Psoas muscle (tissue), 8 donors: ENCODE results near the gene ADAMTS20. TPM values are rescaled to one million over a fixed set of nuclear protein-coding genes. Genes with fewer than 3 reads are reported as not detected.

Experiments
- ATAC-seq, 4 donors: fragments of 200-7000 bp; cut with Tn5 transposase; one replicate each; pipeline ENCODE4 v1.9.1; 2020; ENCODE audit warnings: moderate library complexity in 3 of 4, mild to moderate bottlenecking in 2 of 4
- DNase-seq, 2 donors: peaks; one replicate each; pipeline ENCODE4 v3.0.0-alpha.2; 2020
- H3K27ac ChIP-seq: fragments of 200-600 bp; one replicate; pipeline ENCODE4 v1.8.0; 2022
- H3K27me3 ChIP-seq, 3 donors: fragments of 200-600 bp in 1 of 3; one replicate each; pipeline versions ENCODE4 v1.6.1 to v1.8.0; 2013 to 2022; ENCODE audit warnings: low read length in 2 of 3, mild to moderate bottlenecking in 2 of 3, moderate library complexity in 1 of 3; ENCODE audit not compliant: insufficient read depth in 3 of 3
- H3K36me3 ChIP-seq, 2 donors: fragments of 200-600 bp in 1 of 2; one replicate each; pipeline versions ENCODE4 v1.6.1 to v1.8.0; 2013 to 2022; ENCODE audit warnings: low read depth in 1 of 2, mild to moderate bottlenecking in 1 of 2, moderate library complexity in 1 of 2; ENCODE audit not compliant: insufficient read depth in 1 of 2
- H3K4me1 ChIP-seq: fragments of 200-600 bp; one replicate; pipeline ENCODE4 v1.8.0; 2022
- H3K4me3 ChIP-seq: fragments of 200-600 bp; one replicate; pipeline ENCODE4 v1.8.0; 2022; ENCODE audit warnings: mild to moderate bottlenecking
- H3K9me3 ChIP-seq: fragments of 200-600 bp; one replicate; pipeline ENCODE4 v1.8.0; 2022
- WGBS, 3 donors: extraction: QIAGEN DNeasy Blood & Tissue Kit; methylation state at CpG; one replicate each; pipeline versions ENCODE4 v1.1.6 to v1.1.7; 2013; 5-methylcytosine and 5-hydroxymethylcytosine counted together
- intact Hi-C, 2 donors: fragments of 100-400 bp; cut with DNase I; formaldehyde crosslinking; loops; one replicate each; pipeline versions ENCODE4 v1.11.0 to v1.14.2; 2022
- polyA plus RNA-seq, 3 donors: library from polyadenylated mRNA; stranded (reverse); fragments of 200-250 nt; gene quantifications; one replicate each; pipeline ENCODE4 v1.2.3, GENCODE V29; 2013
- total RNA-seq, 4 donors: library from RNA; stranded (reverse); fragmentation: NEBNext Ultra II Directional in 2 of 4; extraction: Animal tissue kit (Norgen Biotek cat#: 25700) in 2 of 4; gene quantifications; one replicate each; pipeline versions ENCODE4 v1.2.1 to v1.2.4, GENCODE V29; 2021 to 2023
- TF ChIP-seq, protein P1 (sequence below): fragments of 200-600 bp; IDR thresholded peaks from one replicate; pipeline ENCODE4 v1.8.0; 2022; ENCODE audit warnings: antibody characterized with exemption
- donor health status: healthy with polysubstance abuse.
- donor health status: DM: no; HTN: no; CAD: no; lungs with moderate emphysema.
- donor health status: Bipolar disorder and iron deficiency.
- donor health status: healthy.
- donor health status: DM: yes; HTN: yes; CAD: no.
- donor health status: DM: no; HTN: no; CAD: no.
- donor health status: DM: no; HTN: no; CAD: no.
- donor health status: DM: yes; HTN: yes; CAD: no.

ADAMTS20 gene
- total and polyA plus RNA-seq, 7 donors = 0.01 TPM; not detected in 6

DNA sequence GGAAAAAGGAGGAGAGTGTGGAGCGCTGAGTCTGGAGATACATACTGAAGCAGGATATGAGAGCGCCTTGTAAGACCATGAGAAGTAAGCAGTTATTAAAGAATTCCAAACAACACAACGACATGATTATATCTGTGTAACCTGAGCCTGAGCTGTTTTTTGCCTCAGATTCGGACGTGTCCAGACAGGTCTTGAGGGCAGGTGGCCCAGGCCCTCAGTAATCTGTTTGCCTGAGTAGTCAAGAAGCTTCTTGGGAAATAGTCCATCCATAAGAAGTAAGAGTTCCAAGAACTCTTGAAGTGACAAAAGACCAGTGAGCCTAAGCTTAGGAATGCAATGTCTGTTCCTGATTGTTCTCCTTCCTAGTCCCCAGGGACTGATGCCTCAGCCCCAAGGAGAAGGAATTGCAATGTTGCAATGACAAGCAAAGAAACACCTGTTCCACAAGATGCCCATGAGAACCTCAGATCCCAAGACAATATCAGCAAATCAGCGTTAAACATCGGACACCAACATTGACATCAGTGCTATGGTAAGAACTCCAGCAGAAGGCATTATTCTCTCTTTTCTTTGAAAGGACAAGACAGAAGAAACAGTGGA, 34.7 kb upstream of the ADAMTS20 start:
- H3K27me3 ChIP-seq = no peaks in the 10 kb centered on the region

DNA sequence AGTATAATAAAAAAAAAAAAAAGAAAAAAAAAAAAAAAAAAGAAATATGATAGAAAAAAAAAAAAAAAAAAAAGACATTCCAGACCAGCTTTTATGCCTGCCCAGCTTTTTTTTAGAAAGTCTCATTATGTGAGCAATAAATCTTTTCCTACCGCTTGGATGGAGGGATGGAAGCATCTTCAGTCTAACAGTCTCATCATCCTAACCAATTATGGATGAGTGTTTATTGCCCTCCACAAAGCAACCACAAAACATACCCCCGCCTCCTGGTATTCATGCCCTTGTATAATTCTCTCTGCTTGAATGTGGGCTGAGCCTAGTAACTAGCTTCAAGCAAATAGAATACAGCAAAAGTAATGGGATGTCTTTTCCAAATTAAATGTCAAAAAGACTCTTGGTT, 33.7 kb upstream of the ADAMTS20 start:
- Histone ChIP-seq H3K9me3 (no peaks in the 10 kb centered on the region), H3K36me3 (no peaks in the 10 kb centered on the region), H3K27me3 (no peaks in the 10 kb centered on the region), H3K4me1 (no peaks in the 10 kb centered on the region), H3K4me3 (no peak overlapping the region), H3K27ac (no peak overlapping the region)
- DNase-seq = no peak
- ATAC-seq = no peak
- TF ChIP-seq, protein P1, sequence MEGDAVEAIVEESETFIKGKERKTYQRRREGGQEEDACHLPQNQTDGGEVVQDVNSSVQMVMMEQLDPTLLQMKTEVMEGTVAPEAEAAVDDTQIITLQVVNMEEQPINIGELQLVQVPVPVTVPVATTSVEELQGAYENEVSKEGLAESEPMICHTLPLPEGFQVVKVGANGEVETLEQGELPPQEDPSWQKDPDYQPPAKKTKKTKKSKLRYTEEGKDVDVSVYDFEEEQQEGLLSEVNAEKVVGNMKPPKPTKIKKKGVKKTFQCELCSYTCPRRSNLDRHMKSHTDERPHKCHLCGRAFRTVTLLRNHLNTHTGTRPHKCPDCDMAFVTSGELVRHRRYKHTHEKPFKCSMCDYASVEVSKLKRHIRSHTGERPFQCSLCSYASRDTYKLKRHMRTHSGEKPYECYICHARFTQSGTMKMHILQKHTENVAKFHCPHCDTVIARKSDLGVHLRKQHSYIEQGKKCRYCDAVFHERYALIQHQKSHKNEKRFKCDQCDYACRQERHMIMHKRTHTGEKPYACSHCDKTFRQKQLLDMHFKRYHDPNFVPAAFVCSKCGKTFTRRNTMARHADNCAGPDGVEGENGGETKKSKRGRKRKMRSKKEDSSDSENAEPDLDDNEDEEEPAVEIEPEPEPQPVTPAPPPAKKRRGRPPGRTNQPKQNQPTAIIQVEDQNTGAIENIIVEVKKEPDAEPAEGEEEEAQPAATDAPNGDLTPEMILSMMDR = no peak
- intact Hi-C loops = no loop called here
- WGBS, 3 donors = 60 to 65% (median 63%) methylated on average over 2 of the region's 2 CpGs

More for the DNA sequence above, 34.7 kb upstream of the ADAMTS20 start:
- intact Hi-C loops = no loop called here
- Histone ChIP-seq H3K27ac (no peak overlapping the region), H3K4me1 (no peaks in the 10 kb centered on the region), H3K4me3 (no peak overlapping the region), H3K36me3 (no peaks in the 10 kb centered on the region), H3K9me3 (no peaks in the 10 kb centered on the region)
- TF ChIP-seq, protein P1 = no peak
- 66 to 76% (median 68%) methylated on average over 7 of the region's 7 CpGs for WGBS, 3 donors
- ATAC-seq (no peak), DNase-seq (no peak)

DNA sequence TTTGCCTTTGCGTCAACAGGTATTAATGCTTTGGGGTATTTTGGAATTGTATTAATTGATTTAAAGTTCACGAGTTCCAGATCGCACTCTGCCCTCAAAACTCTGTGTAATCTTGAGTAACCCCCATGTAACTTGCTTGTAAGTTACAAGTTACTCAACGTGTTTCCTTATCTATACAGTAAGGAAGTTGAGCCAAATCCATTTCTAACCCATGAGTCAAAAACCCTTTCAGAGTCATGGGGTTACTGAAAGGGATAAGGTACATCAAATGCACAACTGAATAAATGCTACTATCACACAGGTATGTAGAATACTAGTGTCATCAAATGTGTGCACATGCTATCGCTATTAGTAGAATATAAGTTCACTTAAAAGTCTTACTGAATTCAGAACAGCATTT, 28.6 kb upstream of the ADAMTS20 start:
- Histone ChIP-seq H3K27ac (no peak overlapping the region), H3K27me3 (no peaks in the 10 kb centered on the region), H3K9me3 (no peaks in the 10 kb centered on the region), H3K4me1 (no peaks in the 10 kb centered on the region), H3K4me3 (no peak overlapping the region), H3K36me3 (no peaks in the 10 kb centered on the region)
- DNase-seq (no peak), ATAC-seq (no peak)
- intact Hi-C loops = no loop called here
- 83 to 95% (median 91%) methylated on average over 5 of the region's 5 CpGs for WGBS, 3 donors
- TF ChIP-seq, protein P1 = no peak

DNA sequence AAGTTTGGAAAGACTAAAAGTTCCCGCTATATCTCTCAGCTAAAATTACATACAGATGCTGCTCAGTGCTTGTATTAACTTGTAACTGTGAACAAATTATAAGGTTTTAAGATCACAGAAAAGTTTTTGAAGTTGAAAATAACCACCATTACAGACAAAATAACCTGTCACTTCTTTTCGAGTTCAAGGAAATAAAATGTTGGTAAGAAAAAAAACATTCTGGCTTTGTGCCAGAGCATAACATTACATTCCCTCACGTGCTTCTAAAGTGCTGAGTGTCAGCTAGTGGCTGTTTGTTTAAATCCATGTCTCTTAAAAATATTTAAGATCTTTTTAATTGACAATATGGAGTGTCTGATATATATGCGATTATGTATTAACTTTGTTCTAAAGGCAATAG, 27.2 kb upstream of the ADAMTS20 start:
- H3K9me3 ChIP-seq = no peaks in the 10 kb centered on the region
- 28 to 33% (median 30%) methylated on average over 4 of the region's 4 CpGs for WGBS, 3 donors
- H3K27me3 ChIP-seq = no peaks in the 10 kb centered on the region
- ATAC-seq (no peak), DNase-seq (no peak)
- intact Hi-C loops = no loop called here
- TF ChIP-seq, protein P1 = no peak
- H3K36me3 ChIP-seq = no peaks in the 10 kb centered on the region
- H3K4me1 ChIP-seq = no peaks in the 10 kb centered on the region
- no peak overlapping the region for H3K27ac ChIP-seq
- no peak overlapping the region for H3K4me3 ChIP-seq

DNA sequence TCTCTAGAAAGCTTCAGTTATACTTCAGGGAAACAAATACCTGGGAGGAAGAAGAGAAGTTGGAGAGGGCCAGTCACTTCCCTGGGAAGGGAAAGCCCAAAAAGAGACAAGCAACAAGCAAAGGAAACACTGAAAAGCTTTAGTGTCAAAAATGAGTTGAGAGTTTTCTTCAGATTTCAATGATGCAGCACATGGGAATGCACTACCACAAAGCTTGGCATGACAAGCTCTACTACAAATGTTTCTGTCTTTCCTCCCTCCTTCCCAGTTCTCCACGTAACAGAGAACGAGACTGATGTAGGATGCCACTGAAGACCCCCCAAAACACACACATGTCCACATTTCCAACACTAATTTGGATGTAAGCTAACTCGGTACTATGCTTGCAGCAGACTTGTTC, 26.8 kb upstream of the ADAMTS20 start:
- 23 to 33% (median 26%) methylated on average over 3 of the region's 3 CpGs for WGBS, 3 donors
- TF ChIP-seq, protein P1 = no peak
- H3K4me1 ChIP-seq = no peaks in the 10 kb centered on the region
- ATAC-seq = no peak
- DNase-seq = no peak
- no peak overlapping the region for H3K27ac ChIP-seq
- intact Hi-C loops = no loop called here
- no peaks in the 10 kb centered on the region for H3K36me3 ChIP-seq
- no peaks in the 10 kb centered on the region for H3K27me3 ChIP-seq
- no peaks in the 10 kb centered on the region for H3K9me3 ChIP-seq
- no peak overlapping the region for H3K4me3 ChIP-seq
